Measurements from ENCODE around the gene MNAT1. TPM values are rescaled to one million over a fixed set of nuclear protein-coding genes. Genes with fewer than 3 reads are reported as not detected.

MNAT1 gene
- total RNA-seq, 4 donors from 2014 or later: 4.4 to 69.7 (median 46.9) TPM

GRCh38 chr14:60905923-60906322, 171.4 kb downstream of the MNAT1 start:
- DNase-seq: no peak

GRCh38 chr14:60915781-60916180, 181.2 kb downstream of the MNAT1 start:
- H3K9me3 ChIP-seq: no peaks in the 10 kb centered on the region
- intact Hi-C loops (cut with DNase I; ENCODE audit: low total_unique reads): no loop called here

More at GRCh38 chr14:60905923-60906322, 171.4 kb downstream of the MNAT1 start:
- Histone ChIP-seq H3K4me3 (no peak overlapping the region), H3K27ac (no peak overlapping the region), H3K9me3 (no peaks in the 10 kb centered on the region), H3K36me3 (no peaks in the 10 kb centered on the region), H3K4me1 (no peaks in the 10 kb centered on the region), H3K27me3 (no peaks in the 10 kb centered on the region)
- TF ChIP-seq CTCF (IDR thresholded peaks at IDR 0.05): no peak
- no peak for TF ChIP-seq POLR2A (IDR thresholded peaks at IDR 0.05)
- intact Hi-C loops (cut with DNase I; ENCODE audit: low total_unique reads): no loop called here

GRCh38 chr14:60922050-60922449, 187.5 kb downstream of the MNAT1 start:
- no peak for DNase-seq
- H3K27ac ChIP-seq: no peak overlapping the region
- no peaks in the 10 kb centered on the region for H3K36me3 ChIP-seq
- no peak for TF ChIP-seq POLR2A (IDR thresholded peaks at IDR 0.05)
- no peak for TF ChIP-seq CTCF (IDR thresholded peaks at IDR 0.05)
- intact Hi-C loops (cut with DNase I; ENCODE audit: low total_unique reads): no loop called here
- H3K4me3 ChIP-seq: no peak overlapping the region
- H3K4me1 ChIP-seq: no peaks in the 10 kb centered on the region
- no peaks in the 10 kb centered on the region for H3K9me3 ChIP-seq
- H3K27me3 ChIP-seq: no peaks in the 10 kb centered on the region

More at GRCh38 chr14:60915781-60916180, 181.2 kb downstream of the MNAT1 start:
- no peaks in the 10 kb centered on the region for H3K4me1 ChIP-seq
- no peak overlapping the region for H3K4me3 ChIP-seq
- H3K27me3 ChIP-seq: no peaks in the 10 kb centered on the region
- no peak for TF ChIP-seq CTCF (IDR thresholded peaks at IDR 0.05)
- no peak for TF ChIP-seq POLR2A (IDR thresholded peaks at IDR 0.05)
- DNase-seq: no peak
- H3K36me3 ChIP-seq: no peaks in the 10 kb centered on the region
- H3K27ac ChIP-seq: no peak overlapping the region

GRCh38 chr14:60925286-60925685, 190.7 kb downstream of the MNAT1 start:
- no peaks in the 10 kb centered on the region for H3K36me3 ChIP-seq
- H3K4me3 ChIP-seq: no peak overlapping the region
- TF ChIP-seq CTCF (IDR thresholded peaks at IDR 0.05) (no peak), POLR2A (IDR thresholded peaks at IDR 0.05) (no peak)
- no peak overlapping the region for H3K27ac ChIP-seq
- H3K27me3 ChIP-seq: no peaks in the 10 kb centered on the region
- no peaks in the 10 kb centered on the region for H3K4me1 ChIP-seq
- H3K9me3 ChIP-seq: no peaks in the 10 kb centered on the region
- intact Hi-C loops (cut with DNase I; ENCODE audit: low total_unique reads): no loop called here
- no peak for DNase-seq

GRCh38 chr14:60926002-60926401, 191.4 kb downstream of the MNAT1 start:
- H3K4me3 ChIP-seq: no peak overlapping the region
- H3K4me1 ChIP-seq: no peaks in the 10 kb centered on the region
- TF ChIP-seq CTCF (IDR thresholded peaks at IDR 0.05): no peak
- H3K27me3 ChIP-seq: no peaks in the 10 kb centered on the region
- intact Hi-C loops (cut with DNase I; ENCODE audit: low total_unique reads): no loop called here
- no peak overlapping the region for H3K27ac ChIP-seq
- no peaks in the 10 kb centered on the region for H3K36me3 ChIP-seq
- DNase-seq: no peak
- no peaks in the 10 kb centered on the region for H3K9me3 ChIP-seq
